HG03103 (cell line): ENCODE results near the gene ATP8B3.
"Not testable (repeated sequence)": the region's sequence is repeated elsewhere in the genome, so short reads cannot be mapped to it uniquely, and the experiment has no call there.

Experiments
- ATAC-seq: cut with Tn5 transposase; IDR thresholded peaks from one replicate; pipeline ENCODE4 v1.9.1; 2021; ENCODE audit warnings: low read depth; ENCODE audit not compliant: unreplicated experiment

The ATP8B3 gene

GRCh38 chr19:1805401-1806183 lies 6.5 kb downstream of the ATP8B3 start:
- no peak for ATAC-seq

DNA sequence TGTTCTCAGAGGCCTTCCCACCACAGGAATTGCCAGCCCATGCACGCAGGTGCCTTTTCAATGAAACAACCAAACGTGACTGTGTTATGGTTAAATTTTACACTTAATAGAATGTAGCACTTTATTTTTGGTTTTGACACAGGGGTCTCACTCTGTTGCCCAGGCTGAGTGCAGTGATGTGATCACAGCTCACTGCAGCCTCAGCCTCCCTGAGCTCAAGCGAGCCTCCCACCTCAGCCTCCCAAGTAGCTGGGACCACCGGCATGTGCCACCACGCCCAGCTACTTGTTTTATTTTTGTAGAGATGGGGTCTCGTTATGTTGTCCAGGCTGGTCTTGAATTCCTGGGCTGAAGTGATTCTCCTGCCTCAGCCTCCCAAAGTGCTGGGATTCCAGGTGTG lies 7.2 kb downstream of the ATP8B3 start:
- no peak for ATAC-seq

GRCh38 chr19:1799695-1800342 lies 12.3 kb downstream of the ATP8B3 start:
- no peak for ATAC-seq

DNA sequence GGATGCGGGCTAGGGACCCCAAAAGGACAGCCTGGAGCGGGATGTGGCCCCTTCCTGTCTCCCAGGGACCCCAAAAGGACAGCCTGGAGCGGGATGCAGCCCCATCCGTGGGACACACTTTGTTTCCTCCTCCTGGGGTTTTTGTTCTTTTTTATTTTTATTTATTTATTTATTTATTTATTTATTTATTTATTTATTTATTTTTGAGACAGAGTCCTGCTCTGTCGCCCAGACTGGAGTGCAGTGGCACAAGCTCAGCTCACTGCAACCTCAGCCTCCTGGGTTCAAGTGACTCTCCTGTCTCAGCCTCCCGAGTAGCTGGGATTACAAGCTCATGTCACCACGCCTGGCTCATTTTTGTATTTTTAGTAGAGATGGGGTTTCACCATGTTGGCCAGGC lies 14.8 kb downstream of the ATP8B3 start:
- ATAC-seq = not testable (repeated sequence)

DNA sequence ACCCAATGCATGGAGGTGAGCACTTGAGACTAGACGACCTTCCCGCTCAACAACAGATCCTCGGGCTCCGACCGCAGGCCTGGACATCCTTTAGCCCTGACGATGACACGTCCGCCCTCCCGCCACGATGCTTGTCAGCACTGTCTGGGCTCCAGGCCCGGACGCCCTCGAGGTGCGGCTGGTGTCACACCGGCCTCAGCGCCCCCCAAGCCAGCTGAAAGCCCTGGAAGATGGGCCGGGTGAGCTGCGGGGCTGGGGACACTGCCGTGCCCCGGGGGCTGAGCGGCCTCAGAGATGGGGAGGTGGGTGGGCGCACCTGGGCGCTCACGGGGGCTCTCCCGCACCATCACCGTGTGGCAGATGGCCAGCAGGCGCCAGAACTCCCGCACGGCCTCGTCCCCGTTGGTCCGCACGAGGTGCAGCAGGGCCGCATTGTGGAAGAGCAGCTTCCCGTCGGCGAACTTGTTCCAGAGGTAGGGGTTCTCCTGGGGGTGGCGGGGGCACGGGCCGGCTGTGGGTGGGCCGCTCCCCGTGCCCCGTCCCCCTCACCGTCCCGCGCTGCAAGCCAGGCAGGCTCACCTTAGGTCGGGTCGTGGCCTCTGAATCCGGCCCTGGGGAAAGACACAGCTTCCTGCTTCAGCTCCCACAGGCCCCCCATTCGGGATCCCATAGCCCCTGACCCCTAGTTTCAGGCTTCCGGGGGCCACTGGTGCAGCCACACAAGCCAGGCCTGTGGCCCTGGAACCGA lies 15.5 kb downstream of the ATP8B3 start:
- ATAC-seq = no peak

- no peak for ATAC-seq
Measured at GRCh38 chr19:1794424-1795172, 17.5 kb downstream of the ATP8B3 start.

DNA sequence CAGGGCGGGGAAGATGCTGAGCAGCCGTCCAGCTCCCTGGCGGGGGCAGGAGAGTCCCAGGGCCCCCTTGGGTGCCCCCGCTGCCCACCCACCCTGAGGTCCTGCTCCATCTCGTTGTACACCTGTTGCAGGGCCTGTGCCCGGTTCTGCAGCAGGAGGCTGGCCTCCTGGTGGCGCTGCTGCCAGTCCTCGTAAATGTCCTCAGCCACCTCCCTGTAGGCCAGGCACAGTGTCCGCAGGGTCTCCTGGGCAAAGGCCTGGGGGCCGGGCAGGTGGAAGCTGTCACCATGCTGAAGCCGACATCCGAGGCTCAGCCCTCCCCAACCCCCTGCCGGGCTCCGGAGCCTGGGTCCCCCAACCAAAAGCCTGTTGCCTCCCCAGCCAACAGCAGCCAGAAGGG lies 20.2 kb downstream of the ATP8B3 start:
- ATAC-seq = no peak

DNA sequence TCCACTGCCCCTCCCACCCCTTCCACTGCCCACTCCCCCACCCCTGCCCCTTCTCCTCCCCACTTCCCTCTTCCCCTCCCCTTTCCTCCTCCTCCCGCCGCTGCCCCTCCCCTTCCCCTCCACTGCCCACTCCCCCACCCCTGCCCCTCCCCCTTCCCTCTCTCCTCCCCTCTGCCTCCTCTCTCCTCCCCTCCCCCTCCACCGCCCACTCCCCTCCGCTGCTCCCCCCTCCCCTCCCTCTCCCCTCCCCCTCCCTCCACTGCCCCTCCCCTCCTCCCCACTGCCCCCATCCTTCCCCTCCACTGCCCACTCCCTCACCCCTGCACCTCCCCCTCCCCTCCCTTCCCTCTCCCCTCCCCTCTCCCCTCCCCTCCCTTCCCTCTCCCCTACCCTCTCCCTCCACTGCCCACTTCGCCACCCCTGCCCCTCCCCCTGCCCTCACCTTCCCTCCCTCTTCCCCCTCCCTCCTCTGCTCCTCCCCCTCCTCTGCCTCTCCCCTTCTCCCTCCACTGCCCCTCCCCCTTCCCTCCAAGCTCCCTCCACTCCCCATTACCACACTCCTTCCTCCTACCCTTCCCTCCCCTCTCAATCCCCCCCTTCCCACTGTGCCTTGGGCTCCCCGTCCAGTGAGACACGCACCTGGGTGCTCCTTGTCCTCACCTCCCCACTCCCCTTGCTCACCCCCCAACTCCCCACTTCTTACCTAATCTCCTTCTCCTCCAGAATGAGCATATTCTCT lies 21.9 kb downstream of the ATP8B3 start:
- ATAC-seq = no peak

GRCh38 chr19:1789261-1790041 lies 22.6 kb downstream of the ATP8B3 start:
- ATAC-seq = no peak

DNA sequence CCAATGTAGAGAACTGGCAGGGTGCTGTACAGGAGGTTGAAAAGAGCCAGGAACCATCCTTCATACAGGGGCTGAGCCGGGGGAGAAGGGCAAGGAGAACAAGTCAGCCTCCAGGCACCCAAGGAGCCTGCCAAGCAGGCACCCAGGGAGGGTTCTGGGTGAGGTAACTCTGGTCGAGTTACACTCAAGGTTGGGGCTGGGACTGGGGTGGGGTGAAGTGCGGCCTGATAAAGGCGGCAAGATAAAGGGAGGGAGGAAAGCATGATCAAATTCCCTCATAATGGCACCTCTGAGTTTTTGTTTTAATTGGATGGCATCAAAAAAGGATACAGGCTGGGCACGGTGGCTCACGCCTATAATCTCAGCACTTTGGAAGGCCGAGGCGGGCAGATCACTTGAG lies 25.0 kb downstream of the ATP8B3 start:
- no peak for ATAC-seq

DNA sequence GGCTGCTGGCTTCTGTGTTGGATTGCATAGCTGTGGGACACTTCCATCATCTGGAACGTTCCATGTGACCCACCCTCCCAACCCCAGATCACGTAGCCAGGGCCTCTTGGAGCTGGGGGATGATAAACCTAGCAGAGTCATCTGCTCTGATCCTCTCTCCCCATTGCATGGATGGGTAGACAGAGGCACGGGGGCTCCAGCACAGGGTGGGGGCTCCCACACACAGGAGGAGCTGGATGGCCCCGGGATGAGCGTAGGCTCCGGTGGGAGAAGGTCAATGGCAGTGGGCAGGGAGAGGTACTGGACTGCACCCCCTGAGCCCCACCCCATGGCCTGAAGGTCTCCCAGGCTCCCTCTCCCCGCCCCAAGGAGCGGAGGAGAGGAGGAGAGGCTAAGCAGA lies 25.4 kb downstream of the ATP8B3 start:
- no peak for ATAC-seq

GRCh38 chr19:1785310-1785709 lies 26.8 kb downstream of the ATP8B3 start:
- ATAC-seq = no peak

- ATAC-seq = no peak
Measured at GRCh38 chr19:1783874-1784273, 28.2 kb downstream of the ATP8B3 start.

DNA sequence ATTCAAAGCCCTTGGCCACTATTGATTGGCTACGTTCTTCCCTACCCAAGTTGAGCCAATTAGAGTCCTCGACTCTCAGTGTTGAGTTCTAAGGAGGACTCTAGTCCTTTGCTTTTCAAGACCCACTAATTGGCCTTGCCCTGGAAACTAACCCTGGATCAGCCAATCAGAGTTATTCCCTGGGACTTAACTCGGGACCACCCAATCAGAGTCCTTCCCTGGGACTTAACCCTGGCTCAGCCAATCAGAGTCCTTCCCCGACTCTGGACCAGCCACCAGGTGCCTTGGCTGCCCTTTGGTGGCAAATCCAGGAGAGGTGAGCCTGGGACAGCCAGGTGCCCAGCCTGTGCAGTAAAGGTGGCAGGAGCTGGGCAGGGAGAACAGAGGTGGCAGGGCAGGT lies 28.7 kb downstream of the ATP8B3 start:
- no peak for ATAC-seq

GRCh38 chr19:1782521-1782920 lies 29.6 kb downstream of the ATP8B3 start:
- ATAC-seq = no peak

GRCh38 chr19:1780272-1780958 lies 31.7 kb downstream of the ATP8B3 start:
- ATAC-seq = no peak

DNA sequence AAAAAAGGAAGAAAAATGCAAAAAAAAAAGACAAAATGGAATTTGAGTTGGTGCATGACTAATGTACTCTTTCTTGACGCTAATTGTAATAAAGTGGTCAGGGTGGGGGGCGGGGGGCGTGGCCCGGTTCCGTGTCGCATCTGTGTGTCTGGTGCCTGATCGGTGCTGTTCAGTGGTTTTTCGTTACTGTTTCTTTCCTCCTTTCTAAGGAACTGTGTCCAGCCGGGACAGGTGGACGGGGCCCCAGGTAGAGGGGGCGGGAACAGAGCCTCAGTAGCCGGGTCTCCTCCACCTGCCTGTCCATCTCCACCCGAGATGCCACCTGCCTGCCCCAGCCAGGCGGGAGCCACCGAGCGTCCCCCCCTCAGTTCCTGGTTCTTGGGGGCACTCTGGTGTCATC lies 32.5 kb downstream of the ATP8B3 start:
- ATAC-seq = no peak

GRCh38 chr19:1777149-1777548 lies 34.9 kb downstream of the ATP8B3 start:
- no peak for ATAC-seq

GRCh38 chr19:1776606-1777147 lies 35.4 kb downstream of the ATP8B3 start:
- no peak for ATAC-seq
